H1 (cell line): ENCODE results near the gene C8B. TPM values are rescaled to one million over a fixed set of nuclear protein-coding genes. Genes with fewer than 3 reads are reported as not detected.

Source experiments
- RNF2 ChIP-seq: fragments of 200-900, 300-1000 bp; sonication (generic); IDR thresholded peaks from 2 replicates; pipeline ENCODE4 v1.7.1; 2016; ENCODE audit warnings: borderline replicate concordance, low read depth, mild to moderate bottlenecking, antibody characterized with exemption, low read length; ENCODE audit not compliant: poor library complexity, severe bottlenecking; ENCODE audit errors: missing control alignments
- polyA plus RNA-seq, 7 experiments: library from polyadenylated mRNA; depleted of rRNA in 3 of 7; stranded (reverse) in 5 of 7; unstranded in 2 of 7; fragments of >200 nt in 5 of 7; fragments of 200-250 nt in 2 of 7; gene quantifications; 1 replicate in 5 of 7; 2 replicates in 1 of 7; 4 replicates in 1 of 7; pipeline versions ENCODE4 v1.2.1 to v1.2.3, GENCODE V29; 2011 to 2013; ENCODE audit warnings: missing spikeins in 2 of 7, mixed read lengths in 2 of 7
- total RNA-seq: library from RNA; stranded (reverse); fragmentation: NEBNext Ultra II Directional; extraction: Animal tissue kit (Norgen Biotek cat#: 25700); gene quantifications from 2 replicates; pipeline ENCODE4 v1.2.1, GENCODE V29; 2021

C8B gene
- total and polyA plus RNA-seq, 2 of the 8 experiments (the other 6 are each of a cell fraction or from before 2014, with no cell fraction given) = not detected

GRCh38 chr1:56992318-56993125 lies 26.7 kb upstream of the C8B start (continued):
- TF ChIP-seq RNF2 = no peak
